ENCODE results near the gene MCTS1.
"Not testable (repeated sequence)": the region's sequence is repeated elsewhere in the genome, so short reads cannot be mapped to it uniquely, and the experiment has no call there.

The MCTS1 gene

GRCh38 chrX:120642871-120643270, 39.0 kb downstream of the MCTS1 start:
- H3K4me1 ChIP-seq (ENCODE audit: control insufficient read depth, insufficient read depth, low read length), result peaks cover 7% of the 10 kb centered on the region
- no peak overlapping the region for H3K9ac ChIP-seq (ENCODE audit: low read depth, low read length)
- no peak overlapping the region for H3K4me2 ChIP-seq (ENCODE audit: low read length)
- H3K36me3 ChIP-seq (ENCODE audit: insufficient read depth, low read length), result no peaks in the 10 kb centered on the region
- no peaks in the 10 kb centered on the region for H3K27me3 ChIP-seq (ENCODE audit: control insufficient read depth, insufficient read depth, low read length)
- H3K4me3 ChIP-seq (ENCODE audit: low read length), result no peak overlapping the region
- H3K9me3 ChIP-seq (replicated peaks; ENCODE audit: low read length), result no peaks in the 10 kb centered on the region

- H3K9me3 ChIP-seq (replicated peaks; ENCODE audit: low read length), result no peaks in the 10 kb centered on the region
- H3K4me2 ChIP-seq (ENCODE audit: low read length), result no peak overlapping the region
- H3K9ac ChIP-seq (ENCODE audit: low read depth, low read length), result no peak overlapping the region
- peaks cover 23% of the 10 kb centered on the region for H3K4me1 ChIP-seq (ENCODE audit: control insufficient read depth, insufficient read depth, low read length)
- H3K4me3 ChIP-seq (ENCODE audit: low read length), result no peak overlapping the region
- no peaks in the 10 kb centered on the region for H3K36me3 ChIP-seq (ENCODE audit: insufficient read depth, low read length)
- no peaks in the 10 kb centered on the region for H3K27me3 ChIP-seq (ENCODE audit: control insufficient read depth, insufficient read depth, low read length)
These were observed 43.2 kb downstream of the MCTS1 start for GRCh38 chrX:120647127-120647526.

DNA sequence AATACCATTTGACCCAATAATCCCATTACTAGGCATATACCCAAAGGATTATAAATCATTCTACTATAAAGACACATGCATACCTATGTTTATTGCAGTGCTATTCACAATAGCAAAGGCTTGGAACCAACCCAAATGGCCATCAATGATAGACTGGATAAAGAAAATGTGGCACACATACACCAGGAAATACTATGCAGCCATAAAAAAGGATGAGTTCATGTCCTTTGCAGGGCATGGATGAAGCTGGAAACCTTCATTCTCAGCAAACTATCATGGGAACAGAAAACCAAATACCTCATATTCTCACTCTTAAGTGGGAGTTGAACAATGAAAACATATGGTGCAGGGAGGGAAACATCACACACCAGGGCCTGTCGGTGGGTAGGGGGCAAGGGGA, 48.4 kb downstream of the MCTS1 start:
- H3K4me3 ChIP-seq (ENCODE audit: low read length); H3K9me3 ChIP-seq (replicated peaks; ENCODE audit: low read length); H3K4me2 ChIP-seq (ENCODE audit: low read length); H3K9ac ChIP-seq (ENCODE audit: low read depth, low read length); H3K36me3 ChIP-seq (ENCODE audit: insufficient read depth, low read length); H3K27me3 ChIP-seq (ENCODE audit: control insufficient read depth, insufficient read depth, low read length): not testable (repeated sequence)
- H3K4me1 ChIP-seq (ENCODE audit: control insufficient read depth, insufficient read depth, low read length), result peaks cover 19% of the 10 kb centered on the region

- H3K27me3 ChIP-seq (ENCODE audit: control insufficient read depth, insufficient read depth, low read length), result no peaks in the 10 kb centered on the region
- H3K4me3 ChIP-seq (ENCODE audit: low read length), result no peak overlapping the region
- H3K9ac ChIP-seq (ENCODE audit: low read depth, low read length), result no peak overlapping the region
- peaks cover 16% of the 10 kb centered on the region for H3K4me1 ChIP-seq (ENCODE audit: control insufficient read depth, insufficient read depth, low read length)
- no peak overlapping the region for H3K4me2 ChIP-seq (ENCODE audit: low read length)
- no peaks in the 10 kb centered on the region for H3K9me3 ChIP-seq (replicated peaks; ENCODE audit: low read length)
- no peaks in the 10 kb centered on the region for H3K36me3 ChIP-seq (ENCODE audit: insufficient read depth, low read length)
These were observed 49.1 kb downstream of the MCTS1 start for GRCh38 chrX:120653000-120653399.

- H3K36me3 ChIP-seq (ENCODE audit: insufficient read depth, low read length), result no peaks in the 10 kb centered on the region
- H3K4me3 ChIP-seq (ENCODE audit: low read length), result no peak overlapping the region
- H3K4me1 ChIP-seq (ENCODE audit: control insufficient read depth, insufficient read depth, low read length), result peaks cover 7% of the 10 kb centered on the region
- H3K9me3 ChIP-seq (replicated peaks; ENCODE audit: low read length), result no peaks in the 10 kb centered on the region
- peak overlapping the region; percentile 12 for H3K4me2 ChIP-seq (ENCODE audit: low read length)
- no peaks in the 10 kb centered on the region for H3K27me3 ChIP-seq (ENCODE audit: control insufficient read depth, insufficient read depth, low read length)
- H3K9ac ChIP-seq (ENCODE audit: low read depth, low read length), result no peak overlapping the region
These were observed 56.7 kb downstream of the MCTS1 start for GRCh38 chrX:120660637-120661036.

Data from skeletal muscle satellite cell (primary cell).